Pulmonary artery endothelial cell (primary cell): ENCODE results near the gene ACTC1. TPM values are rescaled to one million over a fixed set of nuclear protein-coding genes. Genes with fewer than 3 reads are reported as not detected.
"Not testable (repeated sequence)": the region's sequence is repeated elsewhere in the genome, so short reads cannot be mapped to it uniquely, and the experiment has no call there.

Experiments
- DNase-seq: peaks from one replicate; pipeline ENCODE4 v3.0.0-alpha.2; 2011; ENCODE audit warnings: low read depth, low spot score
- total RNA-seq: library from RNA; depleted of rRNA; stranded (reverse); fragments of >200 nt; gene quantifications from 2 replicates; pipeline ENCODE4 v1.2.3, GENCODE V29; 2014

The ACTC1 gene
- not detected in 2 replicates for total RNA-seq

DNA sequence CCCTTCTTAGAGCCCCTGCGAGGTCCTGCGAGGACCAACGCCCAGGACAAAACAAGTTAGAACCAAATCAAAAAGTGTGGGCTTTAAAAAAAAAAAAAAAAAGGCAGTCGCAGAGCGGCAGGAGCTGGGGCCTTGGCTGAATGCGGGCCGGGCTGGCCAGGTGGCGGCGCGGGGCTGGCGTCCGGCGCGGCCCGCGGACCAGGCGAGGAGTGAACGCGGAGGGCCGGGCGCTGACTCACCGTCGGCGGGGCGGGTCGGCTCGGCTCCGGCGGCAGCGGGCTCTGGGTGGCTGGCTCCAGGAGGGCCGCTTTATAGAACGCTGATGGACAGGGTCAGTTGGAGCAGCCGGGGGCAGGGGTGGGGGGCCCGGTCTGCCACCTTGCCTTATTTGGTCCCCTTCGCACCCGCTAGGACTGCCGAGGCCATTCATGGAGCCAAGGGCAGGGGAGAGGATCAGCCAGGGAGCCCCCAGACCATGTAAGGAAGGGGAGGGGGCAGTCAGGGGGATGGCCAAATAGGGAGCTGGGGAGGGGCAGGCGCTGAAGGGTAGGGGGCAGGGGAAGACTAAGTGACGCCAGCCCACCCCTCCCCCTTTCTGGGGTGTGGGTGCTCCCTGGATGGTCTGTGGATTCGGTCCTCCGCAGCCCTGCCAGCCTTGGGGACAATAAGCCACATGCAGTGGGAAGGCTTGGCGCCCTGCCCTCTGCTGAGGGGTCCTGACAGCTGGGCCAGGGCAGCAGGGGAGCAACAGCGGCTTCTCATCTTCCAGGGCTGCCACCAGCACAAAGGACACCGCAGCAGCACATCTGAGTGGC is at the start of gene ACTC1:
Gene ACTC1 (minus strand): TSS at position 283 of the 815 bp plus-strand sequence. CDS start 741 bp downstream, outside the sequence.
- DNase-seq: no peak

DNA sequence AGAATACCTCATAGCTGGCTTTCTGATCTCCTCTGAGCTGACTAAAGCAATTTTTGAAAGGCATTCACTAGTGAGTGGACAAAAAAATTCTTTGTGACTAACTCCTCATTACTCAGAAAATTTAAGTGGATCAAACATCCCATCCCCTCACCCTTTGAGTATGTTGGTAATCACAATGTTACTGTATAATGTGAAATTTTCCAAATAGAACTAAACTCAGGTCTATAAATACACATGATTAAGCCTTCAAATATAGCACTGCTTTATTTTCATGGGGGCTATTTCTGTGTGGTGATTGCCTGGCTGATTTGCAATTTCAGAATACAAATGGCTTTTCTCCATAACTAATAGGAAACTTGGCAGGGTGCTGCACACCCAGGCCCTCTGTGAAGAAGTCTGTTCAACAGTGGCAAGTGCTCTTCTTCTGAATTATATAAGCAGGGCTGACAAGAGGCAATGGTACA is 45.9 kb upstream of the ACTC1 start:
- DNase-seq: no peak

DNA sequence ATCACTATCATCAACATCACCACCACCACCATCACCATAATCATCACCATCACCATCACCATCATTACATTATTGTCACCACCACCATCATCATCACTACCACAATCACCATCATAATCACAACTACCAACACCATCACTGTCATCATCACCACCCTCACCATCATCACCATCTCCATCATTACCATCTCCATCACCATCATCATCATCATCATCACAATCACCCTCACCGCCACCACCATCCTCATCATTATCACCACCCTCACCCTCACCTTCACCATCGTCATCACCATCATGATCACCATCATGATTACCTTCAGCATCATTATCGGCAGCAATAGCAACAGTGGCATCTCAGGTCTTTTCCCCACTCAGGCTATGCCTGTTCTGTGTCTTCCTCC is 42.9 kb upstream of the ACTC1 start:
- DNase-seq: no peak

DNA sequence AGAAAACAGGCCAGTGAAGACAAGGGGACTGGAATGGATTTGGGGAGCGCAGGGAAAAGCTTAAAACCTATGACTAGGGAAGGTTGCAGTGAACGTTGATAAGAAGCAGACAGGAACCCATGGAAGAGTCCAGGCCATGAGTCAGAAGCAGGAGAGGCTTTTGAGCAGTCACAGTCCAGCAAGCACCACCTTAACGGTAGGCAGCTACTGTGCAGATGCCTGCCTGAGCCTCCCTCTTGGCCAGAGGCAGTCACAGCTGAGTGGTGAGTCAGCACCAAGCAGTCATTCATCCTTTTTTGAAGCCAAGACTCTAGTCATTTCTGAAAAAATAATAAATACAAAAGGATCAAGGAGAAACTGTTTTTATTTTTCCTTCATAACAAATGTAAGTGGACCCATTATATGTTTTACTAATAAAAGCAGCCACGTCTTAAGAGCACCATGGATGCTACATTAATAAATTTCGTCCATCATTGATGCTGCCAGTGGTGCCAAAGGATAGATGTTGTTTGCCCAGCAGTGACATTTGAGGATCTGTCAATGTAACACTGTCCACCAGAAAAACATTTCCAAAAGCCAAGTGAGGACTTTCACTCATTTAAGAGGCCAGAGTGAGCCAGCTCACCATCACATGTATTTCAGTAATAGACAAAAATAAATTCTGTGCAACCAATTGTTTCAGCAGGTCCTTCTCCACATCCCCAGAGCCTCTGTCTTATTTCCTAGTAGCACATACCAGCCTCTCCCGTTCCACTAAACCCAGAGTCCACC is 42.1 kb upstream of the ACTC1 start:
- peak; percentile 19 for DNase-seq

DNA sequence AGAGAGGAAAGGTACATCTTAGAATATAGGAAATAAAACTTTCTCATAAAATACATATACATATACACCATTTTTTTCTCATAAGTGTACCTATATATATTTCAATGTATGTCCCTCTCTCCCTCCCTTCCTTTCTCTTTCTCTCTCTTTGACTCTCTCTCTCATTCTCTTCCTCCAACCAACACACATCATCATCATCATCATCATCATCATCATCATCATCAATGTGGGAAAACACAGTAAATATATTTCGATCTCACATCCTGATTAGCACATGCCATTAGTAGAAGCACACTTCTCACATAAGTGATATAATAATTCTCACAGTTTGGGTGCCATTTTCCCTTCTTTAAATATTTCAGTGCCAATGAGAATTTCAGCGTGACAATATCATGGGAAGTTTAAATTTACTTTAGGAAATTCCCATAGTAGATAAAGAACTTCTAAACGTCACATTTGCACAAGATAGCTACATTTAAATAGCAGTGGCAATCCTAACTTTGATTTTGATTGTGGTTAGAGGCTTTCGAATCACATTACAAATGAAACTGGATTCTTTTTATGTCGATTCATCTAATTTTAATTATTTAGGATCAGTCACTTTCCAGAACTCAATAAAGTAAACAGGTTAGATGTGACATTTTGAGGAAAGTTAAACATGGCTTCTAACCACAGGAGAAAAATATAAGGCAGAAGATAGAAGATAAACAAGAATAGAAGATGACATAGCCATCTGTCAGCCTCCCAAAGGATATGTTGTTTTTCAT is 33.0 kb upstream of the ACTC1 start:
- no peak for DNase-seq

DNA sequence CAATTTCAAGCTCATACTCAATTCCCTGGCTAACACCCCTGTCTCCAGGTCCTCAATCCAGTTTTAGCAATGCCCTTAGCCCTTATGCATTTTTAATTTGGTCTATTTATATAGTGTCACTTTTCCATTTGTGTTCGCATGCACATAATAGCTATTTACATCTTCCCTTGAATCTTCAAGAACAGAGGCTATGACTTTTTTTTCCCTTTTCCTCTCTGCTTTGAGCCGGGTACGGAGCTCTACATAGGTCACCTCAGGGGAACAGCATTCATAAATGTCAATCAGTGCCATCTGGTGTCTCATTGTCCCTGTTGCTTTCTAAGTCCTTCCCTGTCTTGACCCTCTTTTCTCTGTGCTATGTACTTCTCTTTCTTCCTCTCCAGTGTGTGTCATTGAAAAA is 26.5 kb upstream of the ACTC1 start:
- no peak for DNase-seq

DNA sequence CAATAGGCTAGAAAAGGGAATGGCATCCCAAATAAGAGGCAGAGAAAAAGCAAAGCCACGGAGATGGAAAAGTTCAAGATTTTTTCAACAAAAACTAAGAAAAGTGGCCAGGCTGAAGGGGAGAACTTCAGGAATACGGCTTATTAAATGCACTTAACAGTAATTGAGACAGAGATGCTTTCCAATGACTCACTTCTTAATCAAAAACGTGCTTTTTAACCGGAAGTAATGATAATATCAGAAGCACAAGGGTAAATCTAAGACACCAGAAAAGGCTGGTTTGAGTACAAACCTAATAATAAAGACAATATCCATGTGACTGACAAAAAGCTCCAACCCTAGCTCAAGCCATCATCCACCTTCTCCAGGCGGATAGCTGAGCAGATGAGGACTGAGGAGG is 24.8 kb upstream of the ACTC1 start:
- no peak for DNase-seq

DNA sequence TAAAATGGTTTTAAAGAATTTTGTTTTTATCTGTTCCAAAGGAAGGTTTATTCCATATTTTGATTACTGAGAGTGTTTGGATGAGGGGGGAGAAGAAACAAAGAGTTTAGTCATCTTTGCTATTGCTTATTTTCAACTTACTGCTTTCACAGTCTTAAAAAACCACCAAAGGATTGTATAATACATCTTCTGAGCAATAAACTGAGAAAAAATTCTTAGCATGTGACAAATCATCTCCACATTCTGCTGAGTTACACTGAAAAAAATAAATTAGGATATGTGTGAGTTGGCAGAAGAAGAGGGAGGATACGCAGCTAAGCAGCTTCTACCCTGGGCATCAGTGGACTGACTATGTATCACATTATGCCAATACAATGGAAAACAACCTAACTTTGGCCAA is 23.2 kb upstream of the ACTC1 start:
- DNase-seq: no peak

DNA sequence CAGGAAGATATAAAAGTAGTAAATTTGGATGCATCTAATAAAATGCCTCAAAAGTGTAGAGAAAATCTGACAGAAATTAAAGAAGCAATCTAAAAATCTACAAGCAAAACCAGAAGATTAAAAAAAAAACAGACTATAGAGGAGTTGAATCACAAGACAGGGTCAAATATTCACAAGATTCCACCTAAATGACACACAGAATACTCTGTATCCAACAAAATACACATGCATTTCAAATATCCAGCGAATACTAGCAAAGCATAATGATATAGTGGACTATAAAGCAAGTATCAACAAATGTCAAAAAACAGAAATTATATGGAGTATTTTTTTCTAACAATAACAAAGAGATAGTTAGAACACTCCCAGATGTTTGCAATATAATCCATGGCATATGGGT is 20.5 kb upstream of the ACTC1 start:
- DNase-seq: no peak

DNA sequence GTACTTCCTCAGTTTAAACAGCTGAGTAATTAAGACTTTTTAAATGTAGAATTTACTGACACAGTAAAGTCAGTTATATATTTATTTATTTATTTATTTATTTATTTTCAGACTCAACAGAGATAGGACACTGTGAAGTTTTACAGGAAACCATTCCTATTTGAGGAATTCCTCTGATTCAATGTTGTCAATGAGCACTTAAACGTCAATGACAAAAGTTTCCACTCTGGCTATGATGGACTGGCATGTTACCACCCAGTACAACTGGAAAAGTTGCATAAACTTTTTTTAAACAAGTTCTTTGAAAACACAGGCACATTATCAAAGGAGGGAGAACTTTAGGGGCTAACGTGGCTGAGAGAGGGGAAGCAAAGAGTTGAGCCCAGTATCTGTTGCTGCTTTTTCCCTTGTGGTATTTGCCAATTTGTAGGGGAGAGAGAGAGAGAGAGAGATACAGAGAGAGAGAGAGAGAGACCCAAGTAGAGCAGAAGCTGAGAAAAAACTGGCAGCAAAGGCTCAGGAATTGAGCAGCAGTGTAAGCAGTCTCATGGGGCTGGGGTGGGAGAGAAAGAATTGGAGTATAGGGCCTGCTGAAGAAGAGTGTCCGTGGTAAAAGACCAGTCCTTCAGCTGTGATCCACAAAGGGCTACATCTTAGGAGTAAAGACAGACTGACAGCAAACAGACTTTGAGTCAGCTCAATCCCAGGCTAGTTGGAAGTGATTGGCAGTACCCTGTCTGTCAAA is 18.3 kb upstream of the ACTC1 start:
- no peak for DNase-seq

DNA sequence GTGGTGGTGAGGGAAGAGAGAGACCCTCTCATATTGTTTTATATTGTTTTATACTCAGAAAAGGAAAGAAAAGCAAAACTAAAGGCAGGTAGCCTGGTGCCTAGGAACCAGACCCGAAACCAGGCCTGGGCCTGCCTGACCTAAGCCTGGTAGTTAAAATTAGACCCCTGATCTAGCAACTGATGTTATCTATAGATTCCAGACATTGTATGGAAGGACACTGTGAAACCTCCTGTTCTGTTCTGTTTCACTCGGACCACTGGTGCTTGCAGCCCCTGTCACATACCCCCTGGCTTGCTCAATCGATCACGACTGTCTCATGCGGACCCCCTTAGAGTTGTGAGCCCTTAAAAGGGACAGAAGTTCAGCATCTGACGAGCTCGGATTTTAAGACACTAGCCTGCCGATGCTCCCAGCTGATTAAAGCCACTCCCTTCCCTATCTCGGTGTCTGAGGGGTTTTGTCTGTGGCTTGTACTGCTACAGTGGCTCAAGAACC is 17.6 kb upstream of the ACTC1 start:
- not testable (repeated sequence) for DNase-seq

DNA sequence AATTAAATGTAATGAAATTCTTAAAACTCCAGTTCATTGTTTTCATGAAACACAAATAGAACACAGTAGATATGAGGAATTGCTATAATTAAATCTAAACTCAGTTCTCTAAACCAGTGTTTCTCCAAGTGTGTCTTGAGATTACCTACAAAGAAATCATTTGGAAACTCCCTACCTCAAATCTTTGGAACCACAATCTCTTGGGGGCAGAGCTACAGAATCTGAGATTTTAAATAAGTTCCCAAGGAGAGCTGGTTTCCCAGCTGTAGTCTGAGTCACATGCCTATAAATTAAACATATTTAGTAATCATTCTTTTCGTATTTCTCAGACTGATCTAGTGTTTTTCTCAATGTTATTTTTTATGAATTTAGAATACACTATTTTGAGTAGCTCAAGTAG is 17.0 kb upstream of the ACTC1 start:
- DNase-seq: no peak

DNA sequence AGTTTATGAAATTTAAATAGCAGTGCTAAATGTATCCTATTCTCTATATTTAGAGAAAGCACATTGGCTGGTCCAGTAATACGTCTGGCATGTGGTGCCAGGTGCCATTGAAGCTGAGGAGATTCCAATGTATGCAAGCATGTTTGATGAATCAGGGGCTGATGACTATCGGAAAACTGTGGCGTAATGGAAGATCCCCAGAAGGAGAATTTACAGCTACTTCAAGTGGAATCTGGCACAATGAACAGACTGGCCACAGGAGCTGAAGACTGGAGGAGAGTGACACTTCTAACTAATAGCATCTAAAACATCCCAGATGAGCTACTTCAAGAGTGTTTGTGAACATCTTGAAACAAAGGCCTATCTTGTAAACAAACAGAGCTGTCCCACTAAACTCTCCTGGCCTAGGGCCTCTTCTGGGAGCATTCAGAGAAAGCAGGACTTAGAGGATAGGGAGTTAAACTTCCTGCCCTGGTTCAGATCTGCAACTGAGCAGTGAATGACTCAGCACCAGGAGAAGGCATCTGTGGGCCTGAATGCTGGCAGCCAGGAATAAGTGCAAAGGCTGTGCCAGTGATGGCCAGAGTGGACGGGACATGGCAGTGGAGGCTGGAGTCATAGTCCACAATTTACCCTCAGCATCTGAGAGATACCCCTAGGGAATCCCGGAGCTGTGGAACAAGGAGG is 15.2 kb upstream of the ACTC1 start:
- no peak for DNase-seq

DNA sequence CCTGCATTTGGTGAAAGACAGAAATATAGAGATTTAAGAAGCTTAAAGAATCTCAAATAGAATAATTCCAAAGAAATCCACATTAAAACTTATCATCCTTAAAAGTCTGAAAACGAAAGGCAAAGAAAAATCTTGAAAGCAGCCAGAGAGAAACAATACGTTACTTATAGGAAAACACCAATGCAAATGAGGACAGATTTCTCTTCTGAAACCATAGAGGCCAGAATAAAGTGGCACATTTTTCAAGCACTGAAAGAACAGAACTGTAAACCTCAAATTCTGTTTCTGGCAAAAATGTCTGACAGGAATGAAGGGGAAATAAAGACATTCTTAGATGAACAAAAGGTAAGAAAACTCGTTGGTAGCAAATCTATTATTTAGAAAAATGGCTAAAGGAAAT is 13.8 kb upstream of the ACTC1 start:
- no peak for DNase-seq

DNA sequence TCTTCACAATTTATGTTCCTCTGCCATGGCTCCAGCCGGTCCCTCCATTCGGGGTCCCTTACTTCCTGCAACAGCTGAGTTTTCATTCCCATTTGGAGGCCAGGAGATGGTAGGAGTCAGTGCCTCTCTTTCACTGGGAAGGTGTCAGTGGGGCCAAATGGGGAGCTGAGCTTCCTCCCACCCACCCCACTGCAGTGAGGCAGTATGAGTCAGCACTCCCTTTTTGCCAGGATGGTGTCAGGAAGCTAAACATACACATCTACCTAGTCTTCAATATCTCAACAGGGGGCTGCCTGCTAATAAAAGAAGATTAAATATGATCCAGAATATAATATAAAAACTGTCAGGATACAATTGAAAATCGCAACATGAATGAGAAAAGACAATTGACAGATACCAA is 12.7 kb upstream of the ACTC1 start:
- DNase-seq: no peak

DNA sequence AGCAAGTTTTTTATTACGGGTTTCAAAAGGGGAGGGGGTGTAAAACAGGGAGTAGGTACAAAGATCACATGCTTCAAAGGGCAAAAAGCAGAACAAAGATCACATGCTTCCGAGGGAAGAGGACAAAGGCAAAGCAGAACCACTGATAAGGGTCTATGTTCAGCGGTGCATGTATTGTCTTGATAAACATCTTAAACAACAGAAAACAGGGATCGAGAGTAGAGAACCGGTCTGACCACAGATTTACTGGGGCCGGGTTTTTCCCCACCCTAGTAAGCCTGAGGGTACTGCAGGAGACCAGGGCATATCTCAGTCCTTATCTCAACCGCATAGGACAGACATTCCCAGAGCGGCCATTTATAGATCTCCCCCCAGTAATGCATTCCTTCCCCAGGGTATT is 11.9 kb upstream of the ACTC1 start:
- DNase-seq: not testable (repeated sequence)

DNA sequence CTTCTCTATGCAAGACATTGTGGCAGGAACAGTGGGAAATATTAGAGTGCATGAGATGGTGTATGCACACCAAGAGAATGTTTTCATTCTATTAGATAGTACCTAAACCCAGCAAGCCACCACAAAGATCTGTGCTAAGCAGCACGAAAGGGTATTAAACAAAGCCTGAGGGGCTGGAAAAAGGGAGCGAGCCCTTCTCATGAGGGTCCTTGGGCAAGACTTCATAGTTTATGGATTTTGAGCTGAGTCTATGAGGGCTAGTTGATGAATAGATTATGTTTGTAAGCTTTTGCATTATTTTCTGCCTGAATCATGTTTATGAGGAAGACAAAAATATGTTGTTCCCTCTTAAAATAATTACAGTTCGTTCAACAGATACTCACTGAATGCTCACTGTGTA is 9.4 kb upstream of the ACTC1 start:
- no peak for DNase-seq

DNA sequence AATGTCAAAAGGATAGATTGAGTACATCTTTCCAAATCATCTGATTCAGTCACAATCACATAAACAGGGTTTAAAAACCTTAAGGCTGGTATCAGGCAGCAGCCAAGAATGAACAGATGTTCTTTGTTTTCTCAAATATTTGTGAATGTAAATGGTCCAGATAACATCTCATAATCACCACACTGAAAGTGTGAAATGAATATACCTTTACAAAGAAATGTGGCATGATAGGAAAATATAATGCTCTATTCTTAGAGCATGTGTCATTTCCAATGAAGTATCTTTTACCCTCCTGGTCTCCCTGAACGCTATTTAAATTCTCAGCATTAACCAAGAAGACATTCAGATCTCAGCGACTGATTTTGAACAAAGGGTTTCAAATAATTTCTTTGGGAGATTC is 8.8 kb upstream of the ACTC1 start:
- no peak for DNase-seq

DNA sequence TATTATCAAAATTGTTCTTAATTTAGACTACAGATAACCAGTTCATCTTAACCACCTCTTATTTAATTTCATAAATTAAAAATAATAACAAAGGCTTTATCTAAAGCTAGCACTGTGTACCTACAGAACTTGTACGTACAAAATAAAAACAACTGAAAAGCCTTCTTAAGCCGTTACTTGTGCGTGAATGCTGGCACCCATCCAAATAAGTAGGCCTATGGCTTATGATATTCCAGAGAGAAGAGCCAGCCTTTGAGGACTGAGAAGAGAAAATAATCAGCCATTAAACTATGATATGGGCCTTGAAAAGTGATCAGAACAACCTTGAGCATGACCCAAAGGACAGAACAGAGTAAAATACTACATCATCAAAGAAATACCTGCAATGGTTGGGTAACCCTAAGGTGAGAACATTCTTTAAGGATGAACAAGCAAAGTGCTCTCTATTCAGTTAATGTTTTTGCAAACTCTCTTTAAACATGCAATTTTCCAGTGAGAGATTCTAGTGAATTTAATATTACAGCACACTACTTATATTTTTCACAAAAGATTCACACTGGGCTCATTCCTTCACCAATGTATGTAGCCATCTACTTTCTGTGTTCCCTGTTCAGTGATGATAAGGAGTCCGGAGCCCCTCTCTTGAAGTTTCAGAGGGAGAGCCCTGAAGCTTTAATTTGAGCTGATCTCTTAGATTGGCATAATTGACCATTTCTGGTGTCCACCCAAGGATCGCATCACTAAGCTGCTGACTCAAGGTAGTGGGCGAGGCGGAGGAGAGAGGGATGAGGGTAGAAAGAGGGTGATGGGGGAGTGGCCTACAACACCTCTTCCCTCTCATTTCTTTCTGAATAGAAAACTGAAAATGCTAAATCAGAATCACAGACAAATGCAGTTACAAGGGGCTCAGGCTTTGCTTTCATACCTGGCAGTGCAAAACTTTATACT is 7.7 kb upstream of the ACTC1 start:
- DNase-seq: no peak
